IMR-90 (cell line): ENCODE data around the gene CDC7. TPM values are rescaled to one million over a fixed set of nuclear protein-coding genes. Genes with fewer than 3 reads are reported as not detected.

Experiments
- ATAC-seq: fragments of 200-7000 bp; cut with Tn5 transposase; 2 replicates; pipeline ENCODE4 v1.9.1; 2020; ENCODE audit warnings: low read depth, mild to moderate bottlenecking, moderate library complexity
- BruUV-seq: library from RNA; stranded (reverse); fragments of 400-500 nt; replicated peaks from 2 replicates; lab custom pipeline; 2021; lab: Mats Ljungman, UMichigan
- CTCF ChIA-PET: fragments of 300-600 bp; formaldehyde crosslinking; extraction: SDS; loops from one replicate; lab custom pipeline; 2021; ENCODE audit warnings: antibody characterized with exemption; lab: Yijun Ruan, JAX
- POLR2A ChIA-PET: fragments of 300-600 bp; sonication (Branson Sonifier 250); formaldehyde crosslinking; loops from one replicate; lab custom pipeline; 2022; ENCODE audit warnings: antibody characterized with exemption; ENCODE audit not compliant: unreplicated experiment; lab: Charles Lee
- DNase-seq: peaks from one replicate; pipeline ENCODE4 v3.0.0; 2013
- H2AFZ ChIP-seq: replicated peaks from 2 replicates; pipeline ENCODE3; 2013; ENCODE audit warnings: low read length, mild to moderate bottlenecking; ENCODE audit not compliant: poor library complexity
- H2AK5ac ChIP-seq: 2 replicates; pipeline ENCODE4 v1.6.1; 2013; ENCODE audit warnings: low read depth, low read length, inconsistent platforms
- H2AK9ac ChIP-seq: replicated peaks from 2 replicates; pipeline ENCODE3; 2013; ENCODE audit warnings: mild to moderate bottlenecking, low read depth, low read length, moderate library complexity; ENCODE audit not compliant: poor library complexity
- H2BK120ac ChIP-seq: 2 replicates; pipeline ENCODE4 v1.6.1; 2013; ENCODE audit warnings: low read depth, low read length, inconsistent platforms
- H2BK15ac ChIP-seq: 3 replicates; pipeline ENCODE4 v1.6.1; 2013; ENCODE audit warnings: low read depth, low read length, inconsistent platforms
- H2BK20ac ChIP-seq: 2 replicates; pipeline ENCODE4 v1.6.1; 2013; ENCODE audit warnings: low read depth, mild to moderate bottlenecking, inconsistent platforms, low read length, moderate library complexity
- H2BK5ac ChIP-seq: 2 replicates; pipeline ENCODE4 v1.6.1; 2013; ENCODE audit warnings: mild to moderate bottlenecking, low read depth, low read length, inconsistent platforms; ENCODE audit not compliant: poor library complexity, severe bottlenecking
- H3K14ac ChIP-seq: replicated peaks from 2 replicates; pipeline ENCODE4 v1.6.1; 2013; ENCODE audit warnings: low read depth, low read length, inconsistent platforms
- H3K18ac ChIP-seq: 2 replicates; pipeline ENCODE4 v1.6.1; 2013; ENCODE audit warnings: low read depth, low read length, control low read depth
- H3K23ac ChIP-seq: 2 replicates; pipeline ENCODE4 v1.6.1; 2013; ENCODE audit warnings: low read depth, low read length, inconsistent platforms
- H3K27ac ChIP-seq: 2 replicates; pipeline ENCODE4 v1.5.1; 2013; ENCODE audit warnings: mild to moderate bottlenecking, control low read depth, low read length; ENCODE audit not compliant: insufficient read depth
- H3K27me3 ChIP-seq: 2 replicates; pipeline ENCODE4 v1.6.1; 2013; ENCODE audit warnings: low read length; ENCODE audit not compliant: control insufficient read depth, insufficient read depth
- H3K36me3 ChIP-seq: 2 replicates; pipeline ENCODE4 v1.6.1; 2013; ENCODE audit warnings: low read length, mixed read lengths; ENCODE audit not compliant: control insufficient read depth, insufficient read depth
- H3K4ac ChIP-seq: 2 replicates; pipeline ENCODE4 v1.6.1; 2013; ENCODE audit warnings: low read depth, low read length, inconsistent platforms
- H3K4me1 ChIP-seq: 2 replicates; pipeline ENCODE4 v1.6.1; 2013; ENCODE audit warnings: low read length, mixed read lengths; ENCODE audit not compliant: control insufficient read depth, insufficient read depth
- H3K4me2 ChIP-seq: 2 replicates; pipeline ENCODE4 v1.6.1; 2013; ENCODE audit warnings: low read depth, mild to moderate bottlenecking, control low read depth, low read length, moderate library complexity
- H3K4me3 ChIP-seq: 2 replicates; pipeline ENCODE4 v1.5.1; 2013; ENCODE audit warnings: low read depth, mild to moderate bottlenecking, control low read depth, low read length, moderate library complexity; ENCODE audit not compliant: insufficient read depth
- H3K56ac ChIP-seq: 2 replicates; pipeline ENCODE4 v1.6.1; 2013; ENCODE audit warnings: low read length, inconsistent platforms; ENCODE audit not compliant: insufficient read depth; ENCODE audit errors: extremely low read depth
- H3K79me1 ChIP-seq, 2 experiments: 2 replicates each; pipeline ENCODE4 v1.6.1; 2013; ENCODE audit warnings: low read length in 2 of 2, inconsistent platforms in 1 of 2, low read depth in 1 of 2
- H3K9ac ChIP-seq: 2 replicates; pipeline ENCODE4 v1.6.1; 2013; ENCODE audit warnings: low read depth, low read length, control low read depth
- H3K9me1 ChIP-seq: 2 replicates; pipeline ENCODE4 v1.6.1; 2013; ENCODE audit warnings: low read length, inconsistent platforms; ENCODE audit not compliant: insufficient read depth
- H3K9me3 ChIP-seq: 2 replicates; pipeline ENCODE4 v1.6.1; 2013; ENCODE audit warnings: low read length; ENCODE audit not compliant: control insufficient read depth, insufficient read depth
- H4K20me1 ChIP-seq: 2 replicates; pipeline ENCODE4 v1.6.1; 2013; ENCODE audit warnings: low read length, inconsistent platforms; ENCODE audit not compliant: insufficient read depth
- H4K5ac ChIP-seq: 2 replicates; pipeline ENCODE4 v1.6.1; 2013; ENCODE audit warnings: mild to moderate bottlenecking, low read depth, low read length, control low read depth
- H4K8ac ChIP-seq, 2 experiments: 2 replicates each; pipeline ENCODE4 v1.6.1; 2013; ENCODE audit warnings: low read depth in 2 of 2, low read length in 2 of 2, control low read depth in 1 of 2, inconsistent platforms in 1 of 2
- H4K91ac ChIP-seq: 2 replicates; pipeline ENCODE4 v1.6.1; 2013; ENCODE audit warnings: low read depth, low read length, inconsistent platforms; ENCODE audit not compliant: insufficient read depth
- BHLHE40 ChIP-seq: fragments of 150-350 bp; IDR thresholded peaks from 2 replicates; pipeline ENCODE4 v1.6.1; 2016; ENCODE audit warnings: mild to moderate bottlenecking, low read depth, low read length
- CEBPB ChIP-seq: IDR thresholded peaks from 2 replicates; pipeline ENCODE4 v1.6.1; 2012; ENCODE audit warnings: low read depth, low read length, improper control_type of control experiment
- CHD1 ChIP-seq: IDR thresholded peaks from 2 replicates; pipeline ENCODE4 v1.6.1; 2012; ENCODE audit warnings: low read depth, low read length, improper control_type of control experiment
- MAFK ChIP-seq: IDR thresholded peaks from 2 replicates; pipeline ENCODE4 v1.6.1; 2012; ENCODE audit warnings: low read depth, low read length, improper control_type of control experiment
- MAZ ChIP-seq: IDR thresholded peaks from 2 replicates; pipeline ENCODE4 v1.6.1; 2012; ENCODE audit warnings: low read depth, mild to moderate bottlenecking, low read length, improper control_type of control experiment, moderate library complexity, borderline replicate concordance
- NFE2L2 ChIP-seq: fragments of 150-350 bp; IDR thresholded peaks from 2 replicates; pipeline ENCODE4 v1.6.1; 2016; ENCODE audit warnings: low read depth, mild to moderate bottlenecking, low read length
- RAD21 ChIP-seq: IDR thresholded peaks from 2 replicates; pipeline ENCODE4 v1.6.1; 2012; ENCODE audit warnings: low read length, improper control_type of control experiment
- RCOR1 ChIP-seq: IDR thresholded peaks from 2 replicates; pipeline ENCODE4 v1.6.1; 2012; ENCODE audit warnings: mild to moderate bottlenecking, low read length, improper control_type of control experiment; ENCODE audit not compliant: insufficient replicate concordance
- RFX5 ChIP-seq: IDR thresholded peaks from 2 replicates; pipeline ENCODE4 v1.8.0; 2012; ENCODE audit warnings: low read depth, mild to moderate bottlenecking, low read length, moderate library complexity
- SMC3 ChIP-seq: fragments of 150-350 bp; IDR thresholded peaks from 2 replicates; pipeline ENCODE4 v1.6.1; 2016; ENCODE audit warnings: low read depth, mild to moderate bottlenecking, antibody characterized with exemption, low read length, moderate library complexity
- whole genome bisulfite sequencing, 2 experiments: methylation state at CpG; one replicate each; pipeline versions ENCODE4 v1.1.5 to v1.1.7; 2013; ENCODE audit warnings: missing lambda C conversion rate in 2 of 2; ENCODE audit not compliant: insufficient read length in 1 of 2; ENCODE audit errors: extremely low coverage in 2 of 2; 5-methylcytosine and 5-hydroxymethylcytosine counted together
- dilution Hi-C: fragments of 300-500 bp; cut with HindIII; formaldehyde crosslinking; loops from one replicate; pipeline ENCODE4 v1.14.3; 2018; ENCODE audit warnings: low sequenced_read_pairs; ENCODE audit not compliant: unreplicated experiment
- in situ Hi-C: fragments of 300-500 bp; cut with MboI; formaldehyde crosslinking; loops from 3 replicates; pipeline ENCODE4 v1.14.3; 2019; ENCODE audit warnings: low sequenced_read_pairs, inconsistent platforms, mixed read lengths
- intact Hi-C: fragments of 100-400 bp; cut with micrococcal nuclease; formaldehyde crosslinking; loops from 2 replicates; pipeline ENCODE4 v1.10.0; 2022
- polyA plus RNA-seq, 3 experiments: library from polyadenylated mRNA; depleted of rRNA; stranded (reverse); fragments of >200 nt; gene quantifications; 2 replicates each; pipeline ENCODE4 v1.2.3, GENCODE V29; 2012; ENCODE audit warnings: low replicate concordance in 1 of 3
- total RNA-seq: library from RNA; depleted of rRNA; stranded (reverse); fragments of >200 nt; gene quantifications from 2 replicates; pipeline ENCODE4 v1.2.3, GENCODE V29; 2012
- TF ChIP-seq, protein P1 (sequence below): fragments of 150-350 bp; IDR thresholded peaks from 2 replicates; pipeline ENCODE4 v1.6.1; 2016; ENCODE audit warnings: low read depth, mild to moderate bottlenecking, low read length, moderate library complexity, borderline replicate concordance
- TF ChIP-seq, protein P2 (sequence below): conservative IDR thresholded peaks from 2 replicates; pipeline ENCODE4 v1.5.1; 2012; ENCODE audit warnings: mild to moderate bottlenecking, low read depth, low read length, improper control_type of control experiment

Gene CDC7
- total and polyA plus RNA-seq, 2 of the 4 experiments (the other 2 are of a cell fraction): 4.3 to 4.7 TPM

DNA sequence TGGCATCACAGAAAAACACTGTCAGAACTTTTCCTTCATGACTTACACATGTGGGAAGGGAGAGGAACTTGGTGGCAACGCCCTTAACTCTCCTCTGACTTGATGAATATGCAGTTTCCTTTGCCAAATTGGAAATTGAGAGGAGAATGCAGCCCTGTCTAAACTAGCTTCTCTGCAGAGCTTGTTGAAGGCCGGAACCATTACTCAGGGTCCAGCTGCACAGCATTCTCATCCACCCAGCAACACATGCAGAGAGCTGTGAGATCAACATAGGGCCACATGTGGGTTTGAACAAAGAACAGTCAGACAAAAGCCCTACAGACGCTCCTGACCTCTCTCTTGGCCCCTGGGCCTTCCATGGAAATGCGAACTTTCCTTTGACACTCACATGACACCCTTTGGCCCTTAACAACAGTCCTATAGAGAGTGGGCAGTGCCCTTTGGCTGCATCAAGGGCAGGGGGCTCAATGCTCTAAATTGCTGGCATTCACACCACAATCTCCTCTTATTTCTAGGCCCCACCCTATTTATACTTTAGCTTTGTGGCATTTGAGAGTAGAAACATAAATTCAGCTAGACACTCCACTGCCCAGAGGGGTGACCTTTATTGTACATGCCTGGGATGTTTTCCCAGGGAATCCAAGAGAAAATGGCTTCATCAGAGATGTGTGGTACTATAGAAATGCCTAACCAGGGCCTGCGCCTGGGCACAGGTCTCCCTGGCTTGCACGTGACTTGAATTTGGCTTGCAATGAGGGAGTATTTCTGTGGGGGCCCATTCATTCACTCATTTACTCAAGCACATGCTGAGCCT is 64.4 kb downstream of the CDC7 start (continued):
- TF ChIP-seq, protein P1, sequence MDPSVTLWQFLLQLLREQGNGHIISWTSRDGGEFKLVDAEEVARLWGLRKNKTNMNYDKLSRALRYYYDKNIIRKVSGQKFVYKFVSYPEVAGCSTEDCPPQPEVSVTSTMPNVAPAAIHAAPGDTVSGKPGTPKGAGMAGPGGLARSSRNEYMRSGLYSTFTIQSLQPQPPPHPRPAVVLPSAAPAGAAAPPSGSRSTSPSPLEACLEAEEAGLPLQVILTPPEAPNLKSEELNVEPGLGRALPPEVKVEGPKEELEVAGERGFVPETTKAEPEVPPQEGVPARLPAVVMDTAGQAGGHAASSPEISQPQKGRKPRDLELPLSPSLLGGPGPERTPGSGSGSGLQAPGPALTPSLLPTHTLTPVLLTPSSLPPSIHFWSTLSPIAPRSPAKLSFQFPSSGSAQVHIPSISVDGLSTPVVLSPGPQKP: no peak

DNA sequence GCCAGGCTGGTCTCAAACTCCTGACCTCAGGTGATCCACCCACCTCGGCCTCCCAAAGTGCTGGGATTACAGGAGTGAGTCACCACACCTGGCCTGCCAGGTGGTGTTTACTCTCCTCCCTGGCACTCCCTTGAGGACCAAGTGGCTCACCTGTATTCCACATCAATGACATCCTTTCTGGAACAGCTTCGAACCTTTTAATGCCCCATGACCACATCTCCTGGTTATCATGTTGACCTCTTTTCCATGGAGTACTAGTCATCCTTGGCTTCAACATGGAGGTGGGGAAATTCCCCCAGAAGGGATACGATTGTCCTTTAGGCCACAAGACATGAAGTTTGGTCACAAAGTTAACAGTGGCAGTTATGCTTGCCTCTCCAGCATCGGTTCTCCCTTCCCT is 66.9 kb downstream of the CDC7 start:
- no peak overlapping the region for H2BK120ac ChIP-seq
- in situ Hi-C loops (no loop called here), intact Hi-C loops (no loop called here), dilution Hi-C loops (no loop called here)
- DNase-seq (no peak), ATAC-seq (no peak)
- no peaks in the 10 kb centered on the region for H3K36me3 ChIP-seq
- H2BK20ac ChIP-seq: no peak overlapping the region
- no peaks in the 10 kb centered on the region for H3K9me3 ChIP-seq
- no peak overlapping the region for H3K4me3 ChIP-seq
- ChIA-PET POLR2A (no interaction called here), CTCF (no interaction called here)
- no peak overlapping the region for H2AFZ ChIP-seq
- H3K9me1 ChIP-seq: peaks cover 12% of the 10 kb centered on the region; the same call in 1 of the 2 replicates
- no peaks in the 10 kb centered on the region for H3K27me3 ChIP-seq
- WGBS, 2 experiments: no CpG with 5 or more reads among the region's 4 CpGs
- H4K91ac ChIP-seq: peak overlapping the region; percentile 20; the same call in 1 of the 2 replicates
- no peak overlapping the region for H3K18ac ChIP-seq
- H2AK9ac ChIP-seq: peak overlapping the region; percentile 52
- no peak overlapping the region for H3K4me2 ChIP-seq
- no peak overlapping the region for H4K5ac ChIP-seq
- H2AK5ac ChIP-seq: no peak overlapping the region
- H3K27ac ChIP-seq: no peak overlapping the region
- no TSS peak for BruUV-seq
- no peaks in the 10 kb centered on the region for H3K79me1 ChIP-seq
- H3K14ac ChIP-seq: no peak overlapping the region
- no peak overlapping the region for H3K56ac ChIP-seq
- H2BK5ac ChIP-seq: no peak overlapping the region
- no peak overlapping the region for H2BK15ac ChIP-seq
- H3K9ac ChIP-seq: no peak overlapping the region
- no peak overlapping the region for H4K8ac ChIP-seq
- no peak overlapping the region for H3K23ac ChIP-seq
- peaks cover 15% of the 10 kb centered on the region for H3K4me1 ChIP-seq
- no peaks in the 10 kb centered on the region for H4K20me1 ChIP-seq
- no peak overlapping the region for H3K4ac ChIP-seq
- TF ChIP-seq, protein P2, sequence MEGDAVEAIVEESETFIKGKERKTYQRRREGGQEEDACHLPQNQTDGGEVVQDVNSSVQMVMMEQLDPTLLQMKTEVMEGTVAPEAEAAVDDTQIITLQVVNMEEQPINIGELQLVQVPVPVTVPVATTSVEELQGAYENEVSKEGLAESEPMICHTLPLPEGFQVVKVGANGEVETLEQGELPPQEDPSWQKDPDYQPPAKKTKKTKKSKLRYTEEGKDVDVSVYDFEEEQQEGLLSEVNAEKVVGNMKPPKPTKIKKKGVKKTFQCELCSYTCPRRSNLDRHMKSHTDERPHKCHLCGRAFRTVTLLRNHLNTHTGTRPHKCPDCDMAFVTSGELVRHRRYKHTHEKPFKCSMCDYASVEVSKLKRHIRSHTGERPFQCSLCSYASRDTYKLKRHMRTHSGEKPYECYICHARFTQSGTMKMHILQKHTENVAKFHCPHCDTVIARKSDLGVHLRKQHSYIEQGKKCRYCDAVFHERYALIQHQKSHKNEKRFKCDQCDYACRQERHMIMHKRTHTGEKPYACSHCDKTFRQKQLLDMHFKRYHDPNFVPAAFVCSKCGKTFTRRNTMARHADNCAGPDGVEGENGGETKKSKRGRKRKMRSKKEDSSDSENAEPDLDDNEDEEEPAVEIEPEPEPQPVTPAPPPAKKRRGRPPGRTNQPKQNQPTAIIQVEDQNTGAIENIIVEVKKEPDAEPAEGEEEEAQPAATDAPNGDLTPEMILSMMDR: no peak
- TF ChIP-seq MAZ (no peak), CEBPB (no peak), SMC3 (no peak), BHLHE40 (no peak), MAFK (no peak), NFE2L2 (no peak), RFX5 (no peak), RAD21 (no peak), CHD1 (no peak), RCOR1 (no peak)
- TF ChIP-seq, protein P1: no peak
